Stimulated activated CD4-positive, alpha-beta T cell treated with anti-CD3 and anti-CD28 coated beads, Interleukin-12 subunit alpha, Interleukin-12 subunit beta, amount 100 ng/mL, for 24 hours (primary cell): ENCODE measurements around the gene ELP6.

Experiments
- DNase-seq, 2 experiments: peaks; one replicate each; pipeline ENCODE4 v3.0.0-alpha.2; 2020; ENCODE audit warnings: low read depth in 2 of 2

The ELP6 gene, protein sequence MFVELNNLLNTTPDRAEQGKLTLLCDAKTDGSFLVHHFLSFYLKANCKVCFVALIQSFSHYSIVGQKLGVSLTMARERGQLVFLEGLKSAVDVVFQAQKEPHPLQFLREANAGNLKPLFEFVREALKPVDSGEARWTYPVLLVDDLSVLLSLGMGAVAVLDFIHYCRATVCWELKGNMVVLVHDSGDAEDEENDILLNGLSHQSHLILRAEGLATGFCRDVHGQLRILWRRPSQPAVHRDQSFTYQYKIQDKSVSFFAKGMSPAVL

GRCh38 chr3:47513125-47513929 is at the start of gene ELP6:
ELP6 (minus strand) TSS chr3:47513712; CDS start chr3:47513590, 122 bp downstream.
- peak; percentile 94 to 95 for DNase-seq

DNA sequence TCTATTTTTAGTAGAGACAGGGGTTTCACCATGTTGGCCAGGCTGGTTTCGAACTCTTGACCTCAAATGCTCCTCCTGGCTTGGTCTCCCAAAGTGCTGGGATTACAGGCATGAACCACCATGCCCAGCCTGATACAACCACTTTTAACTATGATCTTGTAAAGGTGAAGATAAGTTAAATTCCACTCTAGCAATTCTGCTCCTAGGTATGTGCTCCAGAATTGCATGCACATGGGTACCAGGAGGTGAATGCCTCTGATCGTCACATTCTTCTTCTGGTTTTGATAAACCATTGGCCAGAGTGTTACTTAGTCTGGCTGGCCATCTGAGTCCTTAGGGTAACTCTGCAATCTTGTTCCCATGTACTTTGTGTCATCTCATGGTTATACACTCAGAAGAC is 42.8 kb upstream of the ELP6 start:
- DNase-seq: no peak

- no peak for DNase-seq
Measured at GRCh38 chr3:47554335-47554734, 40.8 kb upstream of the ELP6 start.

- DNase-seq: no peak
Measured at GRCh38 chr3:47553407-47553806, 39.9 kb upstream of the ELP6 start.

DNA sequence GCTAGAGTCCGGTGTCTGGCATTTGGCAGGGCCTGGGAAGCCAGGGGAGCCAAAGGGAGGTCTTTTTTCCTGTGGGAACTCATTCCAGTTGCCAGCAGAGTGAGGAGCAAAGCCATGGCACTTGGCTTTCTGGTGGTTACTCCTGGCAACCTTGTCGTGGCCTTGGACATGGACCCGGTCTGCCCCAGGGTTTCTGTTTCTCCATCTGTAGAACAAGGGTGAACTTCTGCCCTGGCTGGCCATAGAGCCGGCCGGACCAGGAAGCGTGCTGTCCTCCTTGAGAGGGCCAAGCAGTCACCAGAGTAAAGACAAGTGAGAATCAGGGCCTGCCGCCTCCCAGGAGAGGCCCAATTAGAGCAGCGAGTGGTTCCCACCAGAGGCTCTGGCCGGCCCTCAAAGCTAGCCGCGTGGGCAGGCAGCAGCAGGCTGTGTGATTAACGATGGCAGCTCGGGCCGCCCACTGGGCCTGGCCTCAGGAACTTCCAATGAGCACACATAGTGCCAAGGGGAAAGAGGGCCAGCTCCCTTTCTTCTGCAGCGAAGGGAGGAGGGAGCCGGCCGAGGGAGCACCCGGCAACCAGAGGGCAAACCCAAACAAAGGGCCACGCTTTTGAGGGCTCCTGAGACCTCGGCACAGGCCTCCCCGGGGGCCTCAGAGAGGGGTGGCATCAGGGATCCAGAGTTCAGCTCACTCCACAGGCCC is 29.1 kb upstream of the ELP6 start:
- DNase-seq: no peak

DNA sequence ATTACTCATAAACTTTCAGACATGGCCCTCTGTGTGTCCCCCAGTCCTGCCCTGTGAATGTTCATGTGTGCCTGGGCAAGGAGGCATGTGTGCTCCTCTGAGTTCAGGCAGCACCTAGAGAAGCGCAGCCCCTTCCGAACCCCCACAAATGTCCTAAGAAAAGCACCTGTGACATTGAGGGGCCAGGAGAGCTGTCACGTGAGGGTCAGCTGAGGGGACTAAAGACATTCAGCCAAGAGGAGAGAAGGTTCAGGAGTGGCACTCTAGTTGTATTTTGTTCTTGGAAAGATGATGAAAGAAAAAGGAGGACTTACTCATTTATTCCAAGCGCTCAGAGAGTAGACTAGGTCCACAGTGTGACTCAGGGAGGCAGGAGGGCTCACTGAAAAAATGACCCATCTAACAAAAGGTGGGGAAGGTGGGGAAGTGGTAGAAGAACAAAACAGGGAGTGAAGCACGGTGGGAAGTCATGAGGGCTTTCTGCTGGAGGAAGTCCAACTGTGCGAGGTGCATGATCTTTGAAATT is 28.1 kb upstream of the ELP6 start:
- no peak for DNase-seq

GRCh38 chr3:47540281-47540680 is 26.8 kb upstream of the ELP6 start:
- DNase-seq: no peak

GRCh38 chr3:47536967-47537366 is 23.5 kb upstream of the ELP6 start:
- no peak for DNase-seq

DNA sequence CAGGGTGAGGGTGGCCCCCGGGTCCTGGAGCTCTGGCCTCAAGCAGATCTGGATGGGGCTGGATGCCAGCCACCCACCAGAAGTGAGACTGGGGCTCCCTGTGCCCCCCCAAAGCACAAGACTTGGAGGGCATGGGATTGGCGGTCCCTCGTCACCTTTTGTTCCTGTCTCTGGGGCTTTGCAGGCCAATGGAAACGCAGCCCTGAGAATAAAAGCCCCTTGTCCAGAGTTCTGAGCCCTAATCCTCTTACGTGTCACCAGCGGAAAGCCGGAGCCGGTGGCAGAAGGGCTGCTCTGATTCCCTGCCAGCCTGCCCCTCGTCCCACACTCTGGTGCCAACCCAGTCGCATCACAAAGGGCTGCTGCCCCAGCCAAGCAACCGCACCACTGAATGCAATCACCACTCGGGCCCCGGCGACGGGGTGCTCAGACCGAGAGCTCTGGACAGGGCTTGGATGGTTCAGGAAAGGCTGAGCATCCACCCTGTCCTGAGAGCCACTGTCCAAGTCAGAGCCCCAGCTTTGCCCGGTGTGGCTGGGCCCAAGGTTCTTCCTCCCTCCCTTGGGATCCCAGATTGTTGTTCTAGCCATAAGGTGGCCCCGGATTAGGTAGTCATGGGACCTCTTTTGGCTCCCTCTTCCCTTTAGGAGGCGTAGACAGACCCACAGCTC is 22.8 kb upstream of the ELP6 start:
- no peak for DNase-seq

DNA sequence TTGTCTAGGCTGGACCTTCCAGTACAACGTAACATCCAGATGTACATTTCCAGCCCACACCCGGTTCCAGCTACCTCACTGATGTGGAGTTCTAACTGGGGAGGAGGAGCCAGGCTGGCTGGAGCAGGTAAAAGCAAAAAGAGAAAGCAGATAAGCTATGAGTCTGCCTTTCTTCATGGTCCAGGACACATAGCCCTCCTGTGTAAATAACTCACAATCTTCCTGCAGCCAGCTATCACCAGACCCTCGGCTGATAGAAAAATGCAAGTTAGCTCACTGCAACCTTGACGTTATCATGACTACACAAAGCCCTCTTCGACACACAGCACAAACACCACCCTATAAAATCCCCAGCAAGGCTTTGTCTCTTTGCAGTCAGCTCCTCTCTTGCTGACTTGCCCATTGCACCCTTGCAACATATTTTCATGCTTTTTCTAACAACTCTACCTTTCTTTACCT is 20.5 kb upstream of the ELP6 start:
- no peak for DNase-seq

DNA sequence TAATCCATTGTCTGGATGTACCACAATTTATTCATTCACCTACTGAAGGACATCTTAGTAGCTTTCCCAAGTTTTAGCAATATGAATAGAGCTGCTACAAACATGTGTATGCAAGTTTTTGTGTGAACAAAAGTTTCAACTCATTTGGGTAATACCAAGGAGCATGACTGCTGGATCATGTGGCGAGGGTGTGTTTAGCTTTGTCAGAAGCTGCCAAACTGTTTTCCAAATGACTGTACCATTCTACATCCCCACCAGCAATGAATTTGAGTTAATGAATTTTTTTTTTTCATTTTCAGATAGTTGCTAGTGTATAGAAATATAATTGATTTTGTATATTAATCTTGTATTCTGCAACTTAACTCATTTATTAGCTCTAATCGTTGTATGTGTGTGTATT is 20.0 kb upstream of the ELP6 start:
- DNase-seq: no peak

DNA sequence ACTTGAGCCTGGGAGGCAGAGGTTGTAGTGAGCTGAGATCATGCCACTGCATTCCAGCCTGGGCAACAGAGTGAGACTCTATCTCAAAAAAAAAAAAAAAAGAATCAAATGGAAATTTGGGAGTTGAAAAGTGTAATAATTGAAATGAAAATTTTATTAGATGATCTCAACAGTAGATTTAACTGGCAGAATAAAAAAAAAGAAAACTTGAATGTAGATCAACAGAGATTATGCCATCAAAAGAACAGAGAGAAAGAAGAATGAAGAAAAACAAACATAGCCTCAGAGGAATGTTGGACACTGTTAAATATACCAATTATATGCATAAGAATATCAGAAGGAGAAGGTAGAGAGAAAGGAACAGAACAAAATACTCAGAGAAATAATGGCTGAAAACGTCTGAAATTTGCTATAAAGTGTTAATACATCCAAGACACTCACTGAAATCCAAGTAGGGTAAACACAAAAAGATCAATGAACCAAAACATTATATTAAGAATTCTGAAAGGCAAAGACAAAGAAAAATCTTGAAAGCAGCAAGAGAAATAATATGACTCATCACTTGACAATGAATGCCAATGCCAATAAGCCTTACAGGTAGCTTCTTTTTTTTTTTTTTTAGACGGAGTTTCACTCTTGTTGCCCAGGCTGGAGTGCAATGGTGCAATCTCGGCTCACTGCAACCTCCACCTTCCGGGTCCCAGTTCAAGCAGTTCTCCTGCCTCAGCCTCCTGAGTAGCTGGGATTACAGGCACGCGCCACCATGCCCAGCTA is 14.6 kb upstream of the ELP6 start:
- DNase-seq: no peak

DNA sequence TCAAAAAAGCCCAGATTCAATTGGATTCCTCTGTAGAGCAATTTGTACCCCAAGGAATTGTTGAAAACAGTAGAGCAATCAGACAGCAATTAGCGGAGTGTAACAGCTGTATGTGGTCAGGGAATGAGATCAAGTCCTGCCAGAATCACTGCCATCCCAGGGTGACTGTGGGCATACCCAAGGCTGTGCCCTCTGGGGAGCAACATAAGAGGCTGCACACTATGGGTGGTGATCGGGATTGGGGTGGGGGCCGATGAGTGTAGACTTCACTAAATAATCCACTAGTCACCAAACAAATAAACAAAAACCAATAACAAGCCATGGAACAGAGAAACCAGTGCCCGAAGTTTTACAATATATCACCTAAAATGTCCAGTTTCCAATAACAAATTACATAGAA is 12.1 kb upstream of the ELP6 start:
- DNase-seq: no peak

DNA sequence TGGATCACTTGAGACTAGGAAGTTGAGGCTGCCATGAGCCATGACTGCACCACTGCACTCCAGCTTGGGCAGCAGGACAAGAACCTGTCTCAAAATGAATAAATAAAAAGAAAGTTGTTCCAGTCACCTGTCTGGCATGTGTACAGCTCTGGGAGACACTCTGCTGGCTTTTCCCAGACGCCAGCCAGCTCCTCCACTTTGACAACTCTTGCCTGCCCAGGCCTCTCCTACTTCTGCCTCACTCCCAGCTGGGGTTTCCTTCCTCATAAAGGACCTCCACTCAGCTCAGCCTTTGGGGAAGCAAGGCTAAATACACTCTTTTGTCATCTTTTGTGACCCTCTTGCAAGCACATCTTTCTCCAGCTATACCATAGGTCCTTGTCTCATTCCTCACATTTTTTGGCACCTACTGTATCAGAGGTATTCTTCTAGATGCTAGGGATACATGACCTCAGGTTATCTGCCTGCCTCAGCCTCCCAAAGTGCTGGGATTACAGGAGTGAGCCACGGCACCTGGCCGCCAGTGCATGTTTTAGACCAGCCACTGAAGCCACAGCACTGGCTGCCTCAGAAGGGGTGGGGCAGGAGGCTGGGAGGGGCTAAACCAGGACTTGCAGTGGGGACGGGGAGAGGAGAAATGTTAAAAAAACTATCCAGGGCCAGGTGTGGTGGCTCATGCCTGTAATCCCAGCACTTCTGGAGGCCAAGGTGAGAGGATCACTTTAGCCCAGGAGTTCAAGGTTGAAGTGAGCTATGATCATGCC is 10.0 kb upstream of the ELP6 start:
- no peak for DNase-seq

DNA sequence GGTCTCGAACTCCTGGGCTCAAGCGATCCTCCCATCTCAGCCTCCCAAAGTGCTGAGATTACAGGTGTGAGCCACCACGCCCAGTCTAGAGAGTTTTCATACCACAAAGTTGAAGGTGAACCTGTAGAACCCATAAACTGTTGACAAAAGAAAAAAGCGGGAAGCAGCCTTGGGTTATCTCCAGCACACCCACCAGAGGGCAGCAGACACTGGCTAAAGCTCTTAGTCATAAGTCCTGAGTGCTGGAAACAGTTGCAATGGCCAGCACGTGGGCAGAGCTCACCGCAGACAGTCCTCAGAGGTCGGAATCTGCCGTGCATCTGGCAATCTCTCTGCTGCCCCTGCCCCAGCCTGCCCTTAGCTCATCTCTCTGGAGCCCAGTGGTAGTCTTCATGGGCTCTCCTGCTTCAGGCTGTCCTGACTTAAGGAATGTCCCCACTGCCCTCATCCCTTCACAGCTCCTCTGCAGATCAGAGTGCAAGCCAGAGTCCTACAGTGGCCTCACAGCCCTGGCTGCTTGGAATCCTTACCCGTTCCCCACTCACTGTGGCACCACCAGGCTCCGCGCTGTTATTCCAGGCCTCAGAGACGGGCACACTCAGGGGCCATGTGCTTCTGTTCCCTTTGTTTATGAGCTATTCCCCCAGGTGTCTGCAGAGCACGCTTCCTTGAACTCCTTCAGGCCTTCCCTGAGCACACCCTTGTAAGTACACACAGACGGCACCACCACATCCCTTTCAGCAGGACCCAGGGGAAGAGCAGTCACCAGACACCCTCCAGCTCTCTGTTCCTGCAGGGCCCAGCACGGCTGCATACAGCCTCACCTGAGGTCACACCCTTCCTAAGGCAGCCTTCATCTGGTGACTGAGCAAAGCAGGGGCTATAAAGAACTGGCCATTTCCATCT is 8.8 kb upstream of the ELP6 start:
- peak; percentile 43 to 73 for DNase-seq

DNA sequence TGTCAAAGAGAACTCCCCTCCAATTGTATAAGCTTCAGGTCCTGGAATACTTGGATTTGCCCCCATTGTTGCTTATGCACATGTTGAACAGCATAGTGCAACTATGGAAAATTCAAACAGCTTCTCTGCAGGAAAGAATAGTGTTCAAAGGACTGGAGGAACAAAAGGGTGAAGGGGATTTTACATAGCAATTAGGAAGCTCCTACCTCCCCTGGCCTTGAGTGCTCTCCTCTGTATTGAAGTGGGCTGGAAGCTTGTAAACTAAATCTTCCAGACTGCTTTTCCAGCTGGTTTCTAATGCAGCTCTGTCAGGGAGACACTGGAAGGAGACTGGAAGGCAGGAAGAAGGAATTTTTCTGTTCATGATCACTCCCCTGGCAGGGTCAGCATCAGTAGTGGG is 7.2 kb upstream of the ELP6 start:
- no peak for DNase-seq

DNA sequence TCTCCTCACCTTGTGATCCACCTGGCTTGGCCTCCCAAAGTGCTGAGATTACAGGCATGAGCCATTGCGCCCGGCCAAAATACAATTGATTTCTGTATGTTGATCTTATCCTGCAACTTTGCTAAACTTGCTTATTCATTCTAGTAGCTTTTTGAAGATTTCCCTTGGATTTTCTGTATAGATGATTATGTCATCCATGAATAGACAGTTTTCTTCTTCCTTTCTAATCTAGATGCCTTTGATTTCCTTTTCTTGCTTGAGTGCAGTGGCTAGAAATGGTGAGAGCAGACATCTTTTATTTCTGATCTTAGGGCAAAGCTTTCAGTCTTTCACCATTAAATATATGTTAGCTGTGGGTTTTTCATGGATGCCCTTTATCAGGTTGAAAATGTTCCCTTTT is 4.4 kb upstream of the ELP6 start:
- DNase-seq: no peak

DNA sequence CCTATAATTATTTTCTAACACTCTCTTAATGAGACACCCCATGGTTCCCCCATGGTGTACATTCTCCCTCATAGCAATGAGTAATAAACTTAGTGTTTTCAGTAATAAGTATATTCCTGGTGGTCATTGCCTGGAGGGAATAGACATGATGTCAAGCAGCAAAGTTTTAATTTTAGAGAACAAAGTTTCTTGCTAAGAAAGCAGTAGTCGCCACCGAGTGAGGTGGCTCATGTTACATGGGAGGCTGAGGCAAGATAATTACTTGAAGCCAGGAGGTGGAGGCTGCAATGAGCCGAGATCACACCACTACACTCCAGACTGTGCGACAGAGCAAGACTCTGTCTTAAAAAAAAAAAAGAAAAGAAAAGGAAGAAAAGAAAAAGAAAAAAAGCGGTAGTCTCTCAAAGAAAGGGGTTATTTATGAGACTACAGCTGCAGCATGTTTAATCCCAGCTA is 2.4 kb upstream of the ELP6 start:
- no peak for DNase-seq

GRCh38 chr3:47515100-47515499 is 1.6 kb upstream of the ELP6 start:
- no peak for DNase-seq
